HG03064 (cell line): ENCODE results near the gene YEATS2.
"Not testable (repeated sequence)": the region's sequence is repeated elsewhere in the genome, so short reads cannot be mapped to it uniquely, and the experiment has no call there.

Source experiments
- ATAC-seq: cut with Tn5 transposase; IDR thresholded peaks from one replicate; pipeline ENCODE4 v1.9.1; 2021; ENCODE audit warnings: low read depth; ENCODE audit not compliant: unreplicated experiment

YEATS2 gene

DNA sequence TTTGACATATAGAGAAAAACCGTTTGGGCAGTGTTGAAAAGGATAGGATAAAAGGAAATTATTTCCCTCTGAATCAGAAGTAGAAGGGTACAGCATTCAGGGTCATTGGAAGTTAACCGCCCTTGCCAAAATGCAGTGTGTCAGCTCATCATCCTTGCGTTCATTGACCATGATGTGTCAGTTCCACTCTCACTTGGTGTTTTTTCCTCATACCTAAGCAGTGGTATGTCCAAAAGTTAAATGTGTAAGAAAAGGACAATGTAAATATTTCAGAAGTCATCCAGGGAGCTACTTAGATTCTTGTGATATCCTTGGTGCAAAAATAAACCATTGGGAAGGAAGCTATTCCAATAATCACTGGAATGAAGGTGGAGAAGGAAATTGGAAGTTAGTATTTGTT is 77.0 kb downstream of the YEATS2 start:
- no peak for ATAC-seq

- no peak for ATAC-seq
Measured at GRCh38 chr3:183775781-183776180, 78.2 kb downstream of the YEATS2 start.

DNA sequence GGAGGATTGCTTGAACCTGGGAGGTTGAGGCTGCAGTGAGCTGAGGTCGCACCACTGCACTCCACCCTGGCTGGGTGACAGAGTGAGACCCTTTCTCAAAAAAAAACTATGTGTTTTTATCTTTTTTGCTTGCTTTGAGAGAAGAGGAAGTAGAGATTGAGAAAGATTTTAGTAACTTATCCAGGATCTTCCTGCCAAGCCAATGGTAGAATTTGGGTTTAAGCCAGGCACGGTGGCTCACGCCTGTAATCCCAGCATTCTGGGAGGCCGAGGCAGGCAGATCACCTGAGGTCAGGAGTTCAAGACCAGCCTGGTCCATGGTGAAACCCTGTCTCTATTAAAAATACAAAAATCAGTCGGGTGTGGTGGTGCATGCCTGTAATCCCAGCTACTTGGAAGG is 78.9 kb downstream of the YEATS2 start:
- ATAC-seq = not testable (repeated sequence)

- ATAC-seq = no peak
Measured at GRCh38 chr3:183777016-183777618, 79.5 kb downstream of the YEATS2 start.

DNA sequence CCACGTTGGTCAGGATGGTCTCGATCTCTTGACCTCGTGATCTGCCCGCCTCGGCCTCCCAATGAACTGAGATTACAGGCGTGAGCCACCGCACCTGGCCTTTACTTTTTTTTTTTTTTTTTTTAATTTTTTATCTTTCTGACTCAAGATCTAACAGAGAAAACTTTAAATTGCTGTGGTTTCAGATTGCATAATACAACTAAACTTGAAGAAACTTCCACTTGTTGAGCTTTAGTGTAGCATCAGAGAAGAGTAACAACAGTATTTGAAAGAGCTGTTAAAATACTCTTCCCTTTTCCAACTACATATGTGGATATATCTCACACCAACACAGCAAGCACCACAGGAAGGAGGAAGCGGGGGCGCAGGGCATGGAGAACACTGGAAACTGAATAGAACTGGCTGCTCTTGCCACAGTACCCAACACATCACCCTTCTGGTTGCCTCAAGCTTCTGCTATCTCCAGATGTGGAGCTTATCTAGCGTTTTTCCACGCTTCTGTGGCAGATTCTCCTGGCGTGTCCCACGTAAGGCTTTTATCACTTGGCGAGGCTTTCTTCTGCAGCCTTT is 82.4 kb downstream of the YEATS2 start:
- no peak for ATAC-seq

DNA sequence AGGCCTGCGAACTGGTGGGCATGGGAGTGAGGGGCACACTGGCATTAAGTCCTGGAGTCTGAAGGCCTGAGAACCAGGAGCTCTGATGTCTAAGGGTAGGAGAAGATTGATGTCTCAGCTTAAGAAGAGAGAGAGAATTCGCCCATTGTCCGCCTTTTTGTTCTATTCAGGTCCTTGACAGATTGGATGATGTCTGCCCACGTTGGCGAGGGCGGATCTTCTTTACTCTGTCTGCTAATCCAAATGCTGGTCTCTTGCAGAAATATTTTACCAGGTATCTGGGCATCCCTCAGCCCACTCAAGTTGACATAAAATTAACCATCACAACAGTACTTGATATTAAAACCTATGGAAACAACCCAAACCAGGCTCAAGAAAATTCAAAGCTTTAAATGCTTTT is 83.6 kb downstream of the YEATS2 start:
- no peak for ATAC-seq

DNA sequence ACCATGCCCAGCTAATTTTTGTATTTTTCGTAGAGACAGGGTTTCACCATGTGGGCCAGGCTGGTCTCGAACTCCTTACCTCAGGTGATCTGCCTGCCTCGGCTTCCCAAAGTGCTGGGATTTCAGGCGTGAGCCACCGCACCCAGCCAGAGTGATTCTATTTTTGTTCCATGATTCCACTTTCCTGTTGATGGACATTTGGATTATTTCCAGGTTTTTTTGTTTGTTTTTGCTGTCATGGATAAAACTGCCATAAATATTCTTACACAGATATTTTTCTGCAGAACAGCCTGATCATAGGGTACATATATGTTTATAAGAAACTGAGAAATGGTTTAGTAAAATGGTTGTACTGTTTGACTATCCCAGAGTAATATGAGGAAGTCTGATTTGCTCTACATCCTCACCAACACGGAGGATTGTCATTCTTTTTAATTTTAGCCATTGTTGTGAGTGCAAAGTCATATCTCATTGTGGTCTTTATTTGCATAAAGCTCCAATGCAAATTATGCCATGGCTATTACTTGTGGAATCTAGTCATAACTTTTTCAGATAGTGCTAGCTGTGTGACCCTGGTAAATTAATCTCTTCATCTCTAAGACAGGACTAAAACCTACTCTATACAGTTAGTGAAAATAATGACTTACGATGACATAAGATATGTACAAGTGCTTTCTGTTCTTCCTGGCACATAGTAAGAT is 85.1 kb downstream of the YEATS2 start:
- ATAC-seq = no peak

GRCh38 chr3:183784503-183784902 is 86.9 kb downstream of the YEATS2 start:
- ATAC-seq = not testable (repeated sequence)

- ATAC-seq = no peak
Measured at GRCh38 chr3:183789826-183790225, 92.2 kb downstream of the YEATS2 start.

DNA sequence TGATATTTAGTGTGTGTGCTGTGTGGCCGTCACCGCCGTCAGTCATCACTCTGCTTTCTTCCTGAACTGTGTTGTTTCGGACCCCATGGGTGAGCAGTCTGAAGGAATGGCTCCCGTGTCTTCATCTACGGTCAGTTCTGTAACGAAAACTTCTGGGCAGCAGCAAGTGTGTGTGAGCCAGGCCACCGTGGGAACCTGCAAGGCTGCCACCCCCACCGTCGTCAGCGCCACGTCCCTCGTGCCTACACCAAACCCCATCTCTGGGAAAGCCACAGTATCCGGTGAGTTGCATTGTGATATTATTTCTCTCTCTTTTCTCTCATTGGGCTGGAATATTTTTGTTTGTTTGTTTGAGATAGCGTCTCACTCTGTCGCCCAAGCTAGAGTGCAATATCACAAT is 93.1 kb downstream of the YEATS2 start:
- no peak for ATAC-seq

- no peak for ATAC-seq
Measured at GRCh38 chr3:183792976-183793375, 95.4 kb downstream of the YEATS2 start.

GRCh38 chr3:183794452-183794851 is 96.9 kb downstream of the YEATS2 start:
- ATAC-seq = no peak

DNA sequence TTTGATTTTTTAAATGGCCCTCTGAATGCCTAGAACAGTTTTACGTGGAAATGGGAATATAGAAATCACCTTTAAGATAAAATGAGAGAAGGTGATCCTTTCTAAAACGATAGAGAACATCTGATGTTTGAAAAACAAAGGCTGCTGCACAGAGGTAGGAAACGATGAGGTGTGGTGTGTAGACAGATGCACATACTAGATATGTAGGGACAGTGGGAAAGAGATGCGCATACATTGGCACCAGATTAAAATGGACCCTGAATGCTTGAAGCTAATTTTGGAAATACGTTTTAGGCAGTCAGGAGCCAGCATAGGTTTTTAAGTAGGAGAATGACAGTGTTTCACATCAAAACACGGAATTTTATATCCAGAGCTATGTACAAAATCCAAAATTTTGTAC is 98.8 kb downstream of the YEATS2 start:
- ATAC-seq = no peak

DNA sequence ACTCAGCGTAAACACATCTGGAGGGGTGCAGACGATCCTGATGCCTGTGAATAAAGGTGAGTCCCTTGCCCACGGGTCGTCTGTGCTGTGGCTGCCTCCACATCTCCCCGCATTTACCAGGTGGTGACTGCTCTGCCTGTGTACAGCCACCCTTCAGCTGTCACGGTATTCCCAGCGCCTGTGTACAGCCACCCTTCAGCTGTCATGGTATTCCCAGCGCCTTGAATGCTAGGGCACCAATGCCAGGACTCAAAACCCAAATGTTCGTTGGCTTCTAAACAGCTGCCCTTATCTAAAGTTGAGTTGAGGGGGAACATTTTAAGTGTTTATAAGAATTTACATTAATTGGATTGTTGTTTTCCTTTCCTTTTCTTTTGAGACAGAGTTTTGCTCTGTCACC is 100.4 kb downstream of the YEATS2 start:
- ATAC-seq = no peak

DNA sequence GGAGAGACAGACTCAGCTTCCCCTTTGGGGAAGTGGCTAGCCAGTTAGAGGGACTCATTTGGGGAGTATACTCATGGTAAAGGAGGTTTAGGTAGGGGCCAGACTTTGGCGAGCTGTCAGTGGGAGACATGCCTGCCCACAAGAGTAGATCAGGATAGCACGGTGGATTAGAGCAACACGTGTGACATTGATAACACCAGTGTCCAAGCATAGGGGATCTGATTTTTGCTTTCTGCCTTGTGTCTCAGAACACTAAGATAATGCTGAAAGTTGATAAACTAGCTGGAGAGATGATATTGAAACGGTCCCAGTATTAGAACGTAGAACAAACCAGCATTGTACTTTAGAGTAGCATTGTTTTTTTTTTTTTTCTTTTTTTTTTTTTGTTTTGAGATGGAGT is 101.9 kb downstream of the YEATS2 start:
- no peak for ATAC-seq

- no peak for ATAC-seq
Measured at GRCh38 chr3:183800243-183800863, 102.8 kb downstream of the YEATS2 start.

DNA sequence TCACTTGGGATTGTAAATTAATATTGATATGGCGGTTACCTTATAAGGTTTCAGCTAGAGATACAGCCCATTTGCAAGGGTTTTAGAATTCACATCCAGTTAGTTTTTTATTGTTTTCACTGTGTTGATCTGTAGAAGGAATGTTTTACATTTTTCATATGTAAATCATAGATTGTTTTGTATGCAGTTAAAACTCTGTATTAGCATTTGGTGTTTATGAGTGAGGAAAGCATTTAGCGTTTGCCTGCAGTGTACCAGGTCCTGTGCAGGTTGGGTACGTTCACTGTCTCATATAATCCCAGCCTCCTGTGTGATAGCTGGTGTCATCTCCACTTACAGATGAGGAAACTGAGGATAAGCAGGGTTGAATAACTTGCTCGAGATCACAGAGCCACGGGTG is 104.0 kb downstream of the YEATS2 start:
- ATAC-seq = no peak

- ATAC-seq = no peak
Measured at GRCh38 chr3:183802989-183803388, 105.4 kb downstream of the YEATS2 start.

- no peak for ATAC-seq
Measured at GRCh38 chr3:183807209-183807728, 109.7 kb downstream of the YEATS2 start.

DNA sequence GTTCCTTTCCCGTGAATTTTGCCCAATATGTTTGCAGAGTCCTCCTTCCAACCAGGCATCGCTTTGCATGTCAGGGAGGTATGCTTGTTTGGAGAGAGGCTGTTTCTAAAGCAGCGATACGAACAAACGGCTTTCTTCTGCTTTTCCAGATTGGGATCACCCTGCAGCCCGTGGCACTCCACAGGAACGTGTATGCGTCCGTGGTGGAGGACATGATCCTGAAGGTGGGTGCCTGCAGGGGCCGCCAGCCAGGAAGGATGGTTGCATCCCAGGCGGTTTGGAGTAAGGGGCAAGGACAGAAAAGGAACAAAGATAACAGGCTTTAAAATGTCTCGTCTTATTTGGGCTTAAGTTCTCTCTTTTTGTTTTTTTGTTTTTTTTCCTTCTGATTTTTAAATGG is 110.3 kb downstream of the YEATS2 start:
- no peak for ATAC-seq

DNA sequence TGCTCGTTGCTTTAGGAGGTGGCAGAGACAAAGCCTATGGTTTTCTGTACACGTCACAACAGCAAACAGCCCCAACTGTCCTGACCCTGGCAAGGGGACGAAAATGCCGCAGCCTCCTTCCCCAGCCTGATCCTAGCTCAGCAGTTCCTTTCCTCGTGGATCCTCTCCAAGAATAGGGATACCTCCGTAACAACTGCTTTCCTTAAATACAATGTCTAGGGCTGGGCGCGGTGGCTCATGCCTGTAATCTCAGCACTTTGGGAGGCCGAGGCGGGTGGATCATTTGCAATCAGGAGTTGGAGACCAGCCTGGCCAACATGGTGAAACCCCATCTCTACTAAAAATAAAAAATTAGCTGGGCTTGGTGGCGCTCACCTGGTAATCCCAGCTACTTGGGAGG is 110.8 kb downstream of the YEATS2 start:
- no peak for ATAC-seq

GRCh38 chr3:183809270-183809669 is 111.7 kb downstream of the YEATS2 start:
- ATAC-seq = no peak
